Kidney (tissue), 14 donors: ENCODE results near the gene ZNF501. TPM values are rescaled to one million over a fixed set of nuclear protein-coding genes. Genes with fewer than 3 reads are reported as not detected.
A peak's percentile ranks its signal among the peaks of the same experiment; 100 is the strongest.

ENCODE experiments used
- DNase-seq, 5 donors: peaks; one replicate each; pipeline ENCODE4 v3.0.0-alpha.2; 2013 to 2020
- FAIRE-seq: peaks from 2 replicates; lab custom pipeline; 2012; peaks lifted over from hg19 to GRCh38; lab: Jason Lieb, UNC
- H3K27ac ChIP-seq, 2 donors: one replicate each; pipeline ENCODE4 v1.7.0; 2013; ENCODE audit warnings: low read depth in 2 of 2, low read length in 2 of 2, inconsistent platforms in 1 of 2
- H3K27me3 ChIP-seq: one replicate; pipeline ENCODE4 v1.7.1; 2013; ENCODE audit warnings: low read length, inconsistent platforms; ENCODE audit not compliant: control insufficient read depth, insufficient read depth
- H3K36me3 ChIP-seq, 3 donors: one replicate each; pipeline versions ENCODE4 v1.7.0 to v1.7.1; 2013; ENCODE audit warnings: low read length in 3 of 3, control low read depth in 1 of 3, inconsistent platforms in 1 of 3; ENCODE audit not compliant: insufficient read depth in 3 of 3, control insufficient read depth in 2 of 3
- H3K4me1 ChIP-seq, 3 donors: one replicate each; pipeline versions ENCODE4 v1.7.0 to v1.7.1; 2013; ENCODE audit warnings: low read length in 3 of 3, inconsistent platforms in 1 of 3, low read depth in 1 of 3; ENCODE audit not compliant: control insufficient read depth in 2 of 3, insufficient read depth in 2 of 3
- H3K4me3 ChIP-seq, 3 donors: one replicate each; pipeline versions ENCODE4 v1.7.0 to v1.8.1; 2013; ENCODE audit warnings: low read length in 3 of 3, control low read depth in 1 of 3, inconsistent platforms in 1 of 3
- H3K9ac ChIP-seq, 3 donors: one replicate each; pipeline versions ENCODE4 v1.7.0 to v1.7.1; 2013; ENCODE audit warnings: low read length in 3 of 3, control low read depth in 1 of 3, inconsistent platforms in 1 of 3
- H3K9me3 ChIP-seq, 3 donors: one replicate each; pipeline versions ENCODE4 v1.7.0 to v1.7.1; 2013; ENCODE audit warnings: low read length in 3 of 3, control low read depth in 1 of 3, inconsistent platforms in 1 of 3; ENCODE audit not compliant: control insufficient read depth in 2 of 3, insufficient read depth in 1 of 3
- intact Hi-C: fragments of 100-400 bp; cut with DNase I; formaldehyde crosslinking; loops from one replicate; pipeline ENCODE4 v1.11.1; 2022
- polyA plus RNA-seq: library from polyadenylated mRNA; stranded (reverse); fragments of 350-450 nt; fragmentation: Illumina TruSeq; extraction: RNeasy Lipid Tissue Mini Kit (QIAGEN cat#74804); gene quantifications from one replicate; pipeline ENCODE4 v1.2.3, GENCODE V29; 2014; ENCODE audit warnings: low read depth, low replicate concordance; ENCODE audit not compliant: insufficient read depth
- total RNA-seq: library from RNA; stranded (reverse); fragmentation: NEBNext Ultra II Directional; extraction: Animal tissue kit (Norgen Biotek cat#: 25700); gene quantifications from one replicate; pipeline ENCODE4 v1.2.1, GENCODE V29; 2021
- TF ChIP-seq, protein P1 (sequence below): IDR thresholded peaks from 3 replicates; pipeline ENCODE4 v1.5.1; 2012; ENCODE audit warnings: mild to moderate bottlenecking, moderate library complexity, borderline replicate concordance; ENCODE audit not compliant: insufficient read depth; ENCODE audit errors: extremely low read depth
- donor health status: control.
- donor health status: control.
- donor health status: control.
- donor health status: control.
- donor health status: control.
- donor health status: DM: yes; HTN: yes; CAD: no.
- donor health status: Normal renal cell carcinoma (clear cell type).

Gene ZNF501
- total and polyA plus RNA-seq, 2 donors from 2014 or later: 1.5 to 4.2 TPM

DNA sequence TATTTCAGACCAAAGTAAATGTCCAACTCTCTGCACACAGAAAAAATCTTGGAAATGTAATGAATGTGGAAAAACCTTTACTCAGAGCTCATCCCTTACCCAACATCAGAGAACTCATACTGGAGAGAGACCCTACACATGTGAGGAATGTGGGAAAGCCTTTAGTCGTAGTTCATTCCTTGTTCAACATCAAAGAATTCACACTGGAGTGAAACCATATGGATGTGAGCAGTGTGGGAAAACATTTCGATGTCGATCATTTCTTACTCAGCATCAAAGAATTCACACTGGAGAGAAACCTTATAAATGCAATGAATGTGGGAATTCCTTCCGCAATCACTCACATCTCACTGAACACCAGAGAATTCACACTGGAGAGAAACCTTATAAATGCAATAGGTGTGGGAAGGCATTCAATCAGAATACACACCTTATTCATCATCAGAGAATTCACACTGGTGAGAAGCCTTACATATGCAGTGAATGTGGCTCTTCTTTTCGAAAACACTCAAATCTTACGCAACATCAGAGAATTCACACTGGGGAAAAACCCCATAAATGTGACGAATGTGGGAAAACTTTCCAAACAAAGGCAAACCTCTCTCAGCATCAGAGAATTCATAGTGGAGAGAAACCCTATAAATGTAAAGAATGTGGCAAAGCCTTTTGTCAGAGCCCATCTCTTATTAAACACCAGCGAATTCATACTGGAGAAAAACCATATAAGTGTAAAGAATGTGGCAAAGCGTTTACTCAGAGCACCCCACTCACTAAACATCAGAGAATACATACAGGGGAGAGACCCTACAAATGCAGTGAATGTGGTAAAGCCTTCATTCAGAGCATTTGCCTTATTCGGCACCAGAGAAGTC, 8.0 kb upstream of the ZNF501 start:
- TF ChIP-seq, protein P1, sequence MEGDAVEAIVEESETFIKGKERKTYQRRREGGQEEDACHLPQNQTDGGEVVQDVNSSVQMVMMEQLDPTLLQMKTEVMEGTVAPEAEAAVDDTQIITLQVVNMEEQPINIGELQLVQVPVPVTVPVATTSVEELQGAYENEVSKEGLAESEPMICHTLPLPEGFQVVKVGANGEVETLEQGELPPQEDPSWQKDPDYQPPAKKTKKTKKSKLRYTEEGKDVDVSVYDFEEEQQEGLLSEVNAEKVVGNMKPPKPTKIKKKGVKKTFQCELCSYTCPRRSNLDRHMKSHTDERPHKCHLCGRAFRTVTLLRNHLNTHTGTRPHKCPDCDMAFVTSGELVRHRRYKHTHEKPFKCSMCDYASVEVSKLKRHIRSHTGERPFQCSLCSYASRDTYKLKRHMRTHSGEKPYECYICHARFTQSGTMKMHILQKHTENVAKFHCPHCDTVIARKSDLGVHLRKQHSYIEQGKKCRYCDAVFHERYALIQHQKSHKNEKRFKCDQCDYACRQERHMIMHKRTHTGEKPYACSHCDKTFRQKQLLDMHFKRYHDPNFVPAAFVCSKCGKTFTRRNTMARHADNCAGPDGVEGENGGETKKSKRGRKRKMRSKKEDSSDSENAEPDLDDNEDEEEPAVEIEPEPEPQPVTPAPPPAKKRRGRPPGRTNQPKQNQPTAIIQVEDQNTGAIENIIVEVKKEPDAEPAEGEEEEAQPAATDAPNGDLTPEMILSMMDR: no peak
- H3K4me1 ChIP-seq: no peaks in the 10 kb centered on the region
- H3K4me3 ChIP-seq: peak overlapping the region in 2 of 3 donors; percentile 0 to 11
- no peak for FAIRE-seq
- H3K36me3 ChIP-seq: peaks cover 17 to 31% (median 18%) of the 10 kb centered on the region in 3 donors
- H3K27ac ChIP-seq: no peak overlapping the region
- H3K9me3 ChIP-seq: peaks cover 25 to 80% (median 52%) of the 10 kb centered on the region in 3 donors
- H3K27me3 ChIP-seq: no peaks in the 10 kb centered on the region
- DNase-seq: no peak
- intact Hi-C loops: no loop called here
- no peak overlapping the region for H3K9ac ChIP-seq

DNA sequence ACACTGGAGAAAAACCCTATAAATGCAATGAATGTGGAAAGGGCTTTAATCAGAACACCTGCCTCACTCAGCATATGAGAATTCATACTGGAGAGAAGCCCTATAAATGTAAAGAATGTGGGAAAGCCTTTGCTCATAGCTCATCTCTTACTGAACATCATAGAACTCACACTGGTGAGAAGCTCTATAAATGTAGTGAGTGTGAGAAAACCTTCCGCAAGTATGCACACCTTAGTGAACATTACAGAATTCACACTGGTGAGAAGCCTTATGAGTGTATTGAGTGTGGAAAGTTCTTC, 7.4 kb upstream of the ZNF501 start:
- Histone ChIP-seq H3K27me3 (no peaks in the 10 kb centered on the region), H3K36me3 (peaks cover 17 to 31% (median 18%) of the 10 kb centered on the region in 3 donors), H3K27ac (no peak overlapping the region), H3K9me3 (peaks cover 24 to 75% (median 52%) of the 10 kb centered on the region in 3 donors), H3K4me1 (no peaks in the 10 kb centered on the region), H3K4me3 (peak overlapping the region in 1 of 3 donors; percentile 11), H3K9ac (no peak overlapping the region)
- FAIRE-seq (no peak), DNase-seq (no peak)
- TF ChIP-seq, protein P1: no peak
- intact Hi-C loops: no loop called here

DNA sequence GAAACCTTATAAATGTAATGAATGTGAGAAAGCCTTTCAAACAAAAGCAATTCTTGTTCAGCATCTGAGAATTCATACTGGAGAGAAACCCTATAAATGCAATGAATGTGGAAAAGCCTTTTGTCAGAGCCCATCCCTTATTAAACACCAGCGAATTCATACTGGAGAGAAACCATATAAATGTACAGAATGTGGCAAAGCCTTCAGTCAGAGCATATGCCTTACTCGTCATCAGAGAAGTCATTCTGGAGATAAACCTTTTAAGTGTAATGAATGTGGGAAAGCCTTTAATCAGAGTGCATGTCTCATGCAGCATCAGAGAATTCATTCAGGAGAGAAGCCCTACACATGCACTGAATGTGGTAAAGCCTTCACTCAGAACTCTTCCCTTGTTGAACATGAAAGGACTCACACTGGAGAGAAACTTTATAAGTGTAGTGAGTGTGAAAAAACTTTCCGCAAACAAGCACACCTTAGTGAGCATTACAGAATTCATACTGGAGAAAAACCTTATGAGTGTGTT, 5.3 kb downstream of the ZNF501 start:
- DNase-seq (no peak), FAIRE-seq (no peak)
- H3K9ac ChIP-seq: no peak overlapping the region
- H3K4me1 ChIP-seq: no peaks in the 10 kb centered on the region
- no peak overlapping the region for H3K27ac ChIP-seq
- peaks cover 10 to 32% (median 14%) of the 10 kb centered on the region in 3 donors for H3K36me3 ChIP-seq
- no peaks in the 10 kb centered on the region for H3K27me3 ChIP-seq
- intact Hi-C loops: no loop called here
- TF ChIP-seq, protein P1: no peak
- H3K9me3 ChIP-seq: peaks cover 14 to 83% (median 37%) of the 10 kb centered on the region in 3 donors
- peak overlapping the region in 1 of 3 donors; percentile 1 for H3K4me3 ChIP-seq
